A549 (cell line): Measurements from ENCODE around the gene SPRR3. TPM values are rescaled to one million over a fixed set of nuclear protein-coding genes. Genes with fewer than 3 reads are reported as not detected.
"Not testable (repeated sequence)": the region's sequence is repeated elsewhere in the genome, so short reads cannot be mapped to it uniquely, and the experiment has no call there.

Experiments used
- ATAC-seq, 2 experiments: fragments of 200-7000 bp in 1 of 2; fragments of >200 bp in 1 of 2; cut with Nextera tagmentation in 1 of 2; cut with Tn5 transposase in 1 of 2; 3 replicates each; pipeline versions ENCODE4 v1.8.0 to v1.9.1; 2018 to 2020; ENCODE audit warnings: mild to moderate bottlenecking in 1 of 2, moderate library complexity in 1 of 2
- CTCF ChIA-PET: fragments of 300-600 bp; sonication (Branson Sonifier 250); formaldehyde crosslinking; extraction: SDS; loops from one replicate; lab custom pipeline; 2021; ENCODE audit warnings: antibody characterized with exemption, inconsistent platforms; lab: Yijun Ruan, JAX
- POLR2A ChIA-PET: fragments of 350-600 bp; formaldehyde crosslinking; extraction: SDS; loops from one replicate; lab custom pipeline; 2021; ENCODE audit warnings: antibody characterized with exemption, inconsistent platforms; lab: Yijun Ruan, JAX
- DNase-seq, 2 experiments: peaks; one replicate each; pipeline versions ENCODE4 v3.0.0 to v3.0.0-alpha.2; 2011 to 2016; ENCODE audit warnings: low read depth in 1 of 2, low spot score in 1 of 2
- FAIRE-seq: peaks from 2 replicates; lab custom pipeline; 2011; peaks lifted over from hg19 to GRCh38; lab: Jason Lieb, UNC
- H3K27ac ChIP-seq, 2 experiments: fragments of >200 bp; sonication (Bioruptor Twin); formaldehyde crosslinking; 3 replicates each; pipeline ENCODE4 v1.5.1; 2016 to 2017
- H3K4me1 ChIP-seq: fragments of >200 bp; sonication (Bioruptor Twin); formaldehyde crosslinking; 3 replicates; pipeline ENCODE4 v1.6.1; 2016
- H3K4me2 ChIP-seq: fragments of >200 bp; sonication (Bioruptor Twin); formaldehyde crosslinking; 3 replicates; pipeline ENCODE4 v1.6.1; 2016
- H3K4me3 ChIP-seq: fragments of >200 bp; sonication (Bioruptor Twin); formaldehyde crosslinking; 3 replicates; pipeline ENCODE4 v1.5.1; 2016
- H3K9me3 ChIP-seq: fragments of >200 bp; sonication (Bioruptor Twin); formaldehyde crosslinking; 3 replicates; pipeline ENCODE4 v1.6.1; 2016
- ATOH8 ChIP-seq: fragments of 250-450 bp; sonication (Bioruptor Pico); IDR thresholded peaks from 2 replicates; pipeline ENCODE4 v1.5.0; 2020; ENCODE audit warnings: low read depth, mild to moderate bottlenecking, moderate library complexity
- BCL3 ChIP-seq: fragments of >200 bp; sonication (Bioruptor Twin); formaldehyde crosslinking; IDR thresholded peaks from 3 replicates; pipeline ENCODE4 v1.6.1; 2016
- CBX8 ChIP-seq: fragments of 200-600 bp; sonication (generic); IDR thresholded peaks from 2 replicates; pipeline ENCODE4 v1.6.1; 2016
- ELK1 ChIP-seq: fragments of 150-350 bp; IDR thresholded peaks from 2 replicates; pipeline ENCODE4 v1.6.1; 2014; ENCODE audit warnings: low read depth, mild to moderate bottlenecking, low read length
- EP300 ChIP-seq, 2 experiments: fragments of >200 bp; sonication (Bioruptor Twin); formaldehyde crosslinking; IDR thresholded peaks; 2 replicates in 1 of 2; 3 replicates in 1 of 2; pipeline ENCODE4 v1.6.1; 2016 to 2017
- FOSB ChIP-seq: fragments of 250-450 bp; sonication (Bioruptor Pico); IDR thresholded peaks from 2 replicates; pipeline ENCODE4 v1.5.0; 2020; ENCODE audit warnings: mild to moderate bottlenecking, moderate library complexity
- HEYL ChIP-seq: fragments of 250-450 bp; sonication (Bioruptor Pico); IDR thresholded peaks from 2 replicates; pipeline ENCODE4 v1.8.0; 2021; ENCODE audit warnings: mild to moderate bottlenecking, moderate library complexity
- HMGXB4 ChIP-seq: fragments of 250-450 bp; sonication (Bioruptor Pico); IDR thresholded peaks from 2 replicates; pipeline ENCODE4 v1.5.0; 2021; ENCODE audit warnings: mild to moderate bottlenecking, moderate library complexity, borderline replicate concordance
- JUNB ChIP-seq: fragments of >200 bp; sonication (Bioruptor Twin); formaldehyde crosslinking; IDR thresholded peaks from 2 replicates; pipeline ENCODE4 v1.6.1; 2016
- MAFK ChIP-seq: fragments of 450-650 bp; IDR thresholded peaks from 2 replicates; pipeline ENCODE4 v1.6.1; 2014; ENCODE audit not compliant: partially characterized antibody
- NR3C1 ChIP-seq: fragments of >200 bp; sonication (Bioruptor Twin); formaldehyde crosslinking; IDR thresholded peaks from 3 replicates; pipeline ENCODE4 v1.6.1; 2017
- PHF8 ChIP-seq: fragments of 200-600 bp; sonication (generic); IDR thresholded peaks from 2 replicates; pipeline ENCODE4 v1.6.1; 2016; ENCODE audit warnings: low read depth, mild to moderate bottlenecking, antibody characterized with exemption, moderate library complexity, borderline replicate concordance
- SMC3 ChIP-seq: fragments of >200 bp; sonication (Bioruptor Twin); formaldehyde crosslinking; IDR thresholded peaks from 3 replicates; pipeline ENCODE4 v1.6.1; 2018; ENCODE audit warnings: inconsistent platforms
- USF2 ChIP-seq: fragments of 450-650 bp; IDR thresholded peaks from 2 replicates; pipeline ENCODE4 v1.6.1; 2014; ENCODE audit warnings: antibody characterized with exemption
- ZFP36 ChIP-seq: fragments of 450-650 bp; IDR thresholded peaks from 2 replicates; pipeline ENCODE4 v1.6.1; 2014; ENCODE audit warnings: borderline replicate concordance; ENCODE audit not compliant: partially characterized antibody
- ZSCAN20 ChIP-seq: fragments of 250-450 bp; sonication (Bioruptor Pico); IDR thresholded peaks from 2 replicates; pipeline ENCODE4 v1.8.0; 2022; ENCODE audit warnings: mild to moderate bottlenecking, moderate library complexity
- WGBS: methylation state at CpG from one replicate; pipeline ENCODE4 v1.1.6; 2017; ENCODE audit errors: missing lambda C conversion rate; 5-methylcytosine and 5-hydroxymethylcytosine counted together
- polyA plus RNA-seq, 4 experiments: library from polyadenylated mRNA; depleted of rRNA in 3 of 4; stranded (reverse); fragments of >200 nt; fragmentation: RNase III in 1 of 4; extraction: RNeasy Plus Mini Kit Qiagen cat#74134 plus additional on column Dnase treatment in 1 of 4; gene quantifications; 2 replicates in 3 of 4; 3 replicates in 1 of 4; pipeline ENCODE4 v1.2.3, GENCODE V29; 2011 to 2017

The SPRR3 gene
- polyA plus RNA-seq, 2 of the 4 experiments (the other 2 are of a cell fraction), result not detected

- ATAC-seq (no peak), DNase-seq (no peak), FAIRE-seq (no peak)
- no peaks in the 10 kb centered on the region for H3K4me1 ChIP-seq
- TF ChIP-seq HMGXB4, result no peak
- no peak for TF ChIP-seq JUNB
- TF ChIP-seq CBX8, result no peak
- no peak for TF ChIP-seq ZFP36
- no peak for TF ChIP-seq SMC3
- no peak for TF ChIP-seq EP300 (IDR thresholded peaks at IDR 0.05)
- no peak for TF ChIP-seq ELK1
- no peak for TF ChIP-seq BCL3
- no peak for TF ChIP-seq ATOH8
- TF ChIP-seq PHF8, result no peak
- TF ChIP-seq FOSB (CRISPR knock-in tag), result no peak
- no peak for TF ChIP-seq HEYL (CRISPR knock-in tag)
- TF ChIP-seq USF2, result no peak
- no peak for TF ChIP-seq ZSCAN20 (CRISPR knock-in tag)
- no peak for TF ChIP-seq NR3C1
- 37% methylated on average over 1 of the region's 1 CpG for WGBS
- 0 out of 3 replicates have a peak, but pooled peaks cover under 1% of the 10 kb centered on the region for H3K9me3 ChIP-seq
- ChIA-PET CTCF (interaction anchor here (0.8 to 0.9 kb wide), 2 partner anchors 9 to 129 kb away, joined by 3 to 6 read pairs; no protein-coding TSS in a partner anchor), POLR2A (no interaction called here)
- H3K4me3 ChIP-seq, result no peak overlapping the region
- no peak overlapping the region for H3K27ac ChIP-seq
- H3K4me2 ChIP-seq, result no peak overlapping the region
Measured at GRCh38 chr1:153000294-153000693, 1.3 kb upstream of the SPRR3 start.

- H3K4me3 ChIP-seq, FAIRE-seq, H3K4me1 ChIP-seq, H3K27ac ChIP-seq, POLR2A ChIA-PET, H3K9me3 ChIP-seq, DNase-seq, H3K4me2 ChIP-seq, ATAC-seq: not testable (repeated sequence)
- WGBS, result 19% methylated on average over 8 of the region's 8 CpGs
- CTCF ChIA-PET, result interaction anchor here (0.6 to 0.7 kb wide), 2 partner anchors 782 to 826 kb away, joined by 3 read pairs; no protein-coding TSS in a partner anchor
- TF ChIP-seq MAFK, result peak; percentile 84
Measured at GRCh38 chr1:153011235-153011758, 9.7 kb downstream of the SPRR3 start.

GRCh38 chr1:153021829-153022228, 20.3 kb downstream of the SPRR3 start:
- CTCF ChIA-PET, ATAC-seq, H3K27ac ChIP-seq, POLR2A ChIA-PET, DNase-seq, H3K4me2 ChIP-seq, H3K4me3 ChIP-seq, H3K4me1 ChIP-seq, H3K9me3 ChIP-seq, FAIRE-seq: not testable (repeated sequence)
- WGBS, result 0% methylated on average over 2 of the region's 2 CpGs

- DNase-seq, H3K4me1 ChIP-seq, H3K27ac ChIP-seq, ATAC-seq, CTCF ChIA-PET, POLR2A ChIA-PET, FAIRE-seq, H3K9me3 ChIP-seq, H3K4me2 ChIP-seq, H3K4me3 ChIP-seq: not testable (repeated sequence)
- 38% methylated on average over 9 of the region's 9 CpGs for WGBS
Measured at GRCh38 chr1:153022340-153022739, 20.8 kb downstream of the SPRR3 start.
